Measurements from ENCODE around the gene SEMA3G.
A peak's percentile ranks its signal among the peaks of the same experiment; 100 is the strongest.

SEMA3G gene

DNA sequence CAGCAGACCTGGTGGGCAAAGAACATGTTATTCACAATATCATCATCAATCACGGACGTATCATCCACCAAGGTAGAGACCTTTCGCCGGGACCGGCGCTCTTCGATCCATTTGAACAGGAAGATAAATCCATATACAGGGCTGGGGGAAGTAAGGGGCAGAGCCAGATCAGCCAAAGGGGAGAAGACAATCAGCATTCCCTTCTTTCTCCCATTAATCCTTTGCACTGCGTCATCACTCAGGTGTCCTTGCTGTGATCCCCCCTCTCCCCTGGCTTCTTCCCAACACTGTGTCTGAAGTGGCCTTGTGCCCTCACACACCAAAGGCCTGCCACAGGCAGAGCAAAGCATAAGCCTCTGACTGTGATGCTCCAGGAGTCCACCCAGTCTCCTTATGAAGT is 36.4 kb downstream of the SEMA3G start:
- Histone ChIP-seq H4K20me1 (ENCODE audit: control insufficient read depth, insufficient read depth, low read depth, low read length) (peaks cover 4% of the 10 kb centered on the region; the same call in 1 of the 2 replicates), H3K79me2 (ENCODE audit: control insufficient read depth, low read length) (peaks cover 48% of the 10 kb centered on the region), H3K4me3 (ENCODE audit: low read length) (peak overlapping the region; percentile 99), H3K27me3 (ENCODE audit: control insufficient read depth, low read length) (no peaks in the 10 kb centered on the region), H3K9me3 (ENCODE audit: control insufficient read depth, insufficient read depth, low read length) (no peaks in the 10 kb centered on the region), H3K36me3 (ENCODE audit: control insufficient read depth, low read length) (peaks cover 64% of the 10 kb centered on the region), H3K4me2 (ENCODE audit: low read length) (peak overlapping the region; percentile 97), H3K27ac (ENCODE audit: low read depth, low read length) (no peak overlapping the region), H3K9me2 (replicated peaks; ENCODE audit: control insufficient read depth, low read length) (no peaks in the 10 kb centered on the region), H3F3A (ENCODE audit: control insufficient read depth, insufficient read depth) (peaks cover 7% of the 10 kb centered on the region), H3K4me1 (ENCODE audit: control insufficient read depth, low read length) (peaks cover 30% of the 10 kb centered on the region)
- TF ChIP-seq CTCF (IDR thresholded peaks at IDR 0.05; ENCODE audit: low read depth, low read length, poor library complexity, severe bottlenecking) = no peak
- no peak for TF ChIP-seq EZH2phosphoT487 (IDR thresholded peaks at IDR 0.05; ENCODE audit: borderline replicate concordance, low read length)

GRCh38 chr3:52407779-52408178 is 37.1 kb downstream of the SEMA3G start:
- H3K4me2 ChIP-seq (ENCODE audit: low read length) = peak overlapping the region; percentile 97; the same call in 1 of the 2 replicates
- H4K20me1 ChIP-seq (ENCODE audit: control insufficient read depth, insufficient read depth, low read depth, low read length) = peaks cover 4% of the 10 kb centered on the region; the same call in 1 of the 2 replicates
- H3K4me1 ChIP-seq (ENCODE audit: control insufficient read depth, low read length) = peaks cover 29% of the 10 kb centered on the region
- H3K4me3 ChIP-seq (ENCODE audit: low read length) = no peak overlapping the region
- H3K27me3 ChIP-seq (ENCODE audit: control insufficient read depth, low read length) = no peaks in the 10 kb centered on the region
- peaks cover 7% of the 10 kb centered on the region for H3F3A ChIP-seq (ENCODE audit: control insufficient read depth, insufficient read depth)
- TF ChIP-seq CTCF (IDR thresholded peaks at IDR 0.05; ENCODE audit: low read depth, low read length, poor library complexity, severe bottlenecking) (no peak), EZH2phosphoT487 (IDR thresholded peaks at IDR 0.05; ENCODE audit: borderline replicate concordance, low read length) (no peak)
- peaks cover 69% of the 10 kb centered on the region for H3K36me3 ChIP-seq (ENCODE audit: control insufficient read depth, low read length)
- no peak overlapping the region for H3K27ac ChIP-seq (ENCODE audit: low read depth, low read length)
- H3K79me2 ChIP-seq (ENCODE audit: control insufficient read depth, low read length) = peaks cover 45% of the 10 kb centered on the region
- H3K9me3 ChIP-seq (ENCODE audit: control insufficient read depth, insufficient read depth, low read length) = no peaks in the 10 kb centered on the region
- H3K9me2 ChIP-seq (replicated peaks; ENCODE audit: control insufficient read depth, low read length) = no peaks in the 10 kb centered on the region

DNA sequence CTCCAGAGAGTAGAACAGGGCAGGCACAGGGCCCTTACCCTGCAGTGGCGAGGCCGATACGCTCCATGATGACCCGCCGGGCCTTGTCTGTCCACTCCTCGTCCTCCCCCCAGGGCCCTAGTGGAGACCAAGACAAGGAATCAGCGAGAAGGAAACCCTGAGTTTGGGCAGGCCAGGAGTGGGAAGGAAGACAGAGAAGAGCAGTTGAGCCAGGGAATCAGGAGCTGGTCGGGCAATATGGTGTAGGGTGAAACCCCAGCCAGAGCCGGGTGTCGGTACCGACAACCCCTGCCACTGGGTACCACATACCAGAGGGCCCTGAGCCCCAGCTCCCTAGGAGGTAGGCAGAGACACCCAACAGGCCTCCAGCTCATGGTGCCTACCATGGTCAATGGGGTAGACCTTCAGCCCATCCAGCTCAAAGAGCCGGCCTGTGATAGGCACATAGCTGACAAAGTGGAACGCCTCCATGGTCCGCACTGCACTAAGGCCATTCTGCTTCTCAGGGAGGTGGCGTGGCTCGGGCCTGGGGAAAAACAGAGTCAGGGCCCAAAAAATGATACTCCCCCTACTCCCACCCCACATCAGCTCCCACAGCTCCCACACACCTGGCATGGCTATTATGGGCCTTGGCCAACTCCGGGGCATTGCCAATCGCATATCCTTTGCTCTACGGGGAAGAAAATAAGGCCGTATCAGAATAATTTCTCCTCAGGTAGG is 38.0 kb downstream of the SEMA3G start:
- H3K27me3 ChIP-seq (ENCODE audit: control insufficient read depth, low read length) = no peaks in the 10 kb centered on the region
- peaks cover 73% of the 10 kb centered on the region for H3K36me3 ChIP-seq (ENCODE audit: control insufficient read depth, low read length)
- TF ChIP-seq CTCF (IDR thresholded peaks at IDR 0.05; ENCODE audit: low read depth, low read length, poor library complexity, severe bottlenecking) (no peak), EZH2phosphoT487 (IDR thresholded peaks at IDR 0.05; ENCODE audit: borderline replicate concordance, low read length) (no peak)
- H3K9me3 ChIP-seq (ENCODE audit: control insufficient read depth, insufficient read depth, low read length) = no peaks in the 10 kb centered on the region
- H3F3A ChIP-seq (ENCODE audit: control insufficient read depth, insufficient read depth) = peaks cover 7% of the 10 kb centered on the region
- no peak overlapping the region for H3K4me2 ChIP-seq (ENCODE audit: low read length)
- H4K20me1 ChIP-seq (ENCODE audit: control insufficient read depth, insufficient read depth, low read depth, low read length) = peaks cover 4% of the 10 kb centered on the region; the same call in 1 of the 2 replicates
- no peak overlapping the region for H3K4me3 ChIP-seq (ENCODE audit: low read length)
- H3K27ac ChIP-seq (ENCODE audit: low read depth, low read length) = no peak overlapping the region
- H3K4me1 ChIP-seq (ENCODE audit: control insufficient read depth, low read length) = peaks cover 22% of the 10 kb centered on the region
- H3K9me2 ChIP-seq (replicated peaks; ENCODE audit: control insufficient read depth, low read length) = no peaks in the 10 kb centered on the region
- H3K79me2 ChIP-seq (ENCODE audit: control insufficient read depth, low read length) = peaks cover 41% of the 10 kb centered on the region
